HEK293T (cell line): ENCODE data around the gene SHROOM1.
"Not testable (repeated sequence)": the region's sequence is repeated elsewhere in the genome, so short reads cannot be mapped to it uniquely, and the experiment has no call there.

Experiments
- CTCF ChIA-PET: fragments of 350-600 bp; formaldehyde crosslinking; extraction: SDS; loops from one replicate; lab custom pipeline; 2021; ENCODE audit warnings: antibody characterized with exemption, inconsistent platforms; lab: Yijun Ruan, JAX
- POLR2A ChIA-PET: fragments of 350-600 bp; formaldehyde crosslinking; extraction: SDS; loops from one replicate; lab custom pipeline; 2020; ENCODE audit warnings: antibody characterized with exemption, inconsistent platforms; lab: Yijun Ruan, JAX
- DNase-seq: peaks from one replicate; pipeline ENCODE4 v3.0.0; 2012; ENCODE audit warnings: mixed read lengths; ENCODE audit errors: extremely low spot score
- ARNT ChIP-seq: fragments of 450-650 bp; IDR thresholded peaks from 2 replicates; pipeline ENCODE4 v1.6.1; 2017; ENCODE audit warnings: mild to moderate bottlenecking
- BHLHE40 ChIP-seq: fragments of 450-650 bp; IDR thresholded peaks from 2 replicates; pipeline ENCODE4 v1.6.1; 2016; ENCODE audit warnings: mild to moderate bottlenecking, moderate library complexity, borderline replicate concordance
- CTBP1 ChIP-seq: fragments of 450-650 bp; IDR thresholded peaks from 2 replicates; pipeline ENCODE4 v1.6.1; 2016; ENCODE audit warnings: borderline replicate concordance
- ELF4 ChIP-seq: fragments of 450-650 bp; IDR thresholded peaks from 2 replicates; pipeline ENCODE4 v1.6.1; 2017; ENCODE audit warnings: antibody characterized with exemption
- FOXA1 ChIP-seq: fragments of 450-650 bp; IDR thresholded peaks from 2 replicates; pipeline ENCODE4 v1.6.1; 2016; ENCODE audit warnings: mild to moderate bottlenecking
- FOXK2 ChIP-seq: fragments of 450-650 bp; IDR thresholded peaks from 2 replicates; pipeline ENCODE4 v1.6.1; 2016; ENCODE audit warnings: mild to moderate bottlenecking
- FOXM1 ChIP-seq: fragments of 450-650 bp; IDR thresholded peaks from 2 replicates; pipeline ENCODE4 v1.6.1; 2017; ENCODE audit warnings: mild to moderate bottlenecking, borderline replicate concordance
- HDGF ChIP-seq: fragments of 450-650 bp; IDR thresholded peaks from 2 replicates; pipeline ENCODE4 v1.6.1; 2017; ENCODE audit warnings: antibody characterized with exemption, borderline replicate concordance
- L3MBTL2 ChIP-seq: fragments of 450-650 bp; conservative IDR thresholded peaks from 2 replicates; pipeline ENCODE4 v1.6.1; 2016; ENCODE audit warnings: mild to moderate bottlenecking
- LEF1 ChIP-seq: fragments of 450-650 bp; IDR thresholded peaks from 2 replicates; pipeline ENCODE4 v1.6.1; 2017; ENCODE audit warnings: mild to moderate bottlenecking, borderline replicate concordance
- NFRKB ChIP-seq: fragments of 450-650 bp; IDR thresholded peaks from 2 replicates; pipeline ENCODE4 v1.6.1; 2016; ENCODE audit warnings: mild to moderate bottlenecking, moderate library complexity
- PKNOX1 ChIP-seq: fragments of 450-650 bp; IDR thresholded peaks from 2 replicates; pipeline ENCODE4 v1.6.1; 2016
- SP1 ChIP-seq: fragments of 450-650 bp; IDR thresholded peaks from 2 replicates; pipeline ENCODE4 v1.6.1; 2017
- SUZ12 ChIP-seq: fragments of 450-650 bp; IDR thresholded peaks from 2 replicates; pipeline ENCODE4 v1.6.1; 2016; ENCODE audit warnings: mild to moderate bottlenecking
- TARDBP ChIP-seq: fragments of 450-650 bp; IDR thresholded peaks from 2 replicates; pipeline ENCODE4 v1.6.1; 2016
- ZNF384 ChIP-seq: fragments of 450-650 bp; IDR thresholded peaks from 2 replicates; pipeline ENCODE4 v1.6.1; 2016

The SHROOM1 gene

GRCh38 chr5:132807163-132807838, 23.1 kb downstream of the SHROOM1 start:
- DNase-seq: peak; percentile 39
- no peak for TF ChIP-seq L3MBTL2
- ChIA-PET POLR2A (interaction anchor here (1.0 to 1.7 kb wide), 3 partner anchors 31 to 70 kb away, joined by 3 to 5 read pairs (median 5); partner anchors contain the start of genes GDF9, KIF3A and UQCRQ), CTCF (interaction anchor here (0.7 to 2.4 kb wide), 9 partner anchors 10 to 60 kb away, joined by 3 to 25 read pairs (median 3); partner anchors contain the start of gene CCNI2)

GRCh38 chr5:132806804-132807162, 23.7 kb downstream of the SHROOM1 start:
- DNase-seq: not testable (repeated sequence)
- CTCF ChIA-PET: interaction anchor here (0.7 to 2.4 kb wide), 7 partner anchors 9 to 60 kb away, joined by 3 to 25 read pairs (median 4); partner anchors contain the start of gene CCNI2
- POLR2A ChIA-PET: interaction anchor here (1.0 to 1.7 kb wide), 3 partner anchors 31 to 69 kb away, joined by 3 to 5 read pairs (median 5); partner anchors contain the start of genes GDF9, KIF3A and UQCRQ

GRCh38 chr5:132805872-132806271, 24.6 kb downstream of the SHROOM1 start:
- DNase-seq, CTCF ChIA-PET, POLR2A ChIA-PET: not testable (repeated sequence)

GRCh38 chr5:132804219-132804618, 26.2 kb downstream of the SHROOM1 start:
- CTCF ChIA-PET, POLR2A ChIA-PET, DNase-seq: not testable (repeated sequence)

GRCh38 chr5:132802685-132803066, 27.8 kb downstream of the SHROOM1 start:
- POLR2A ChIA-PET, DNase-seq: not testable (repeated sequence)
- CTCF ChIA-PET: interaction anchor here (0.6 to 1.3 kb wide), 5 partner anchors 13 to 249 kb away, joined by 3 to 6 read pairs (median 3); partner anchors contain the start of gene HSPA4

- TF ChIP-seq L3MBTL2 (no peak), ELF4 (no peak), SUZ12 (no peak), FOXK2 (no peak), CTBP1 (no peak), BHLHE40 (no peak), ZNF384 (no peak), NFRKB (no peak), PKNOX1 (no peak), ARNT (no peak), SP1 (no peak), FOXM1 (no peak)
- DNase-seq: no peak
- CTCF ChIA-PET: interaction anchor here (0.6 to 1.7 kb wide), 5 partner anchors 15 to 250 kb away, joined by 3 to 9 read pairs (median 4); partner anchors contain the start of gene HSPA4
- POLR2A ChIA-PET: no interaction called here
Measured at GRCh38 chr5:132802044-132802684, 28.3 kb downstream of the SHROOM1 start.

GRCh38 chr5:132800545-132800944, 29.9 kb downstream of the SHROOM1 start:
- no peak for DNase-seq
- no peak for TF ChIP-seq SP1
- no peak for TF ChIP-seq TARDBP
- no peak for TF ChIP-seq ELF4
- TF ChIP-seq L3MBTL2: no peak
- TF ChIP-seq FOXM1: no peak
- no peak for TF ChIP-seq SUZ12
- no peak for TF ChIP-seq BHLHE40
- no peak for TF ChIP-seq PKNOX1
- no peak for TF ChIP-seq NFRKB
- no peak for TF ChIP-seq HDGF
- no peak for TF ChIP-seq FOXA1
- TF ChIP-seq FOXK2: no peak
- TF ChIP-seq LEF1: no peak
- TF ChIP-seq ARNT: no peak
- POLR2A ChIA-PET: interaction anchor here (1.2 kb wide), 1 partner anchor 13 kb away, joined by 4 read pairs; no protein-coding TSS in a partner anchor
- CTCF ChIA-PET: interaction anchor here (0.6 to 1.7 kb wide), 3 partner anchors 14 to 19 kb away, joined by 3 to 9 read pairs (median 3); no protein-coding TSS in a partner anchor

GRCh38 chr5:132799392-132799791, 31.1 kb downstream of the SHROOM1 start:
- no peak for TF ChIP-seq TARDBP
- TF ChIP-seq ARNT: no peak
- TF ChIP-seq SP1: no peak
- TF ChIP-seq FOXA1: no peak
- TF ChIP-seq HDGF: no peak
- no peak for TF ChIP-seq BHLHE40
- no peak for TF ChIP-seq L3MBTL2
- TF ChIP-seq FOXK2: no peak
- no peak for TF ChIP-seq SUZ12
- TF ChIP-seq ELF4: no peak
- TF ChIP-seq FOXM1: no peak
- TF ChIP-seq CTBP1: no peak
- POLR2A ChIA-PET: no interaction called here
- CTCF ChIA-PET: interaction anchor here (0.6 kb wide), 1 partner anchor 1300 kb away, joined by 7 read pairs; no protein-coding TSS in a partner anchor
- DNase-seq: no peak
